ENCODE results near the gene RSRC1.
"Not testable (repeated sequence)": the region's sequence is repeated elsewhere in the genome, so short reads cannot be mapped to it uniquely, and the experiment has no call there.

RSRC1 gene

DNA sequence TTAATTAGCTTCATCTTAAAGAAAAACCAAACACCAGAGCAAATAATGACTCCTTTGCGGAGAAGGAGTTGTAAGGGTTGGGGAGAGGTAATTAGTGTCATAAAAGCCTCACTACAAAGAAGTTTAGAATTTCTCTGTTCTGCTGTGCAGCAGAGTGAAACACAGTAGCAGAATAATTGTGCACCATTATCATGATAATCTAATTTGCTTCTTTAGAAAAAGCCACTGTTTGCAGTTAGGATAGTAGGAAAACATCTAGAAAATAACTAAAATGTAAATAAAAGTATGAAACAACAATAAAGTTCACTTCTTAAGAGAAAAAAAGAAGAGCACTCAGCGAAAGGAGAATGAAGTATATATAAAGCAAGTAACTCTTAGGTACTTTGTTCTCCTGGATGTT lies 9.2 kb upstream of the RSRC1 start:
- in situ Hi-C loops (cut with MboI; ENCODE audit: low sequenced_read_pairs): no loop called here

DNA sequence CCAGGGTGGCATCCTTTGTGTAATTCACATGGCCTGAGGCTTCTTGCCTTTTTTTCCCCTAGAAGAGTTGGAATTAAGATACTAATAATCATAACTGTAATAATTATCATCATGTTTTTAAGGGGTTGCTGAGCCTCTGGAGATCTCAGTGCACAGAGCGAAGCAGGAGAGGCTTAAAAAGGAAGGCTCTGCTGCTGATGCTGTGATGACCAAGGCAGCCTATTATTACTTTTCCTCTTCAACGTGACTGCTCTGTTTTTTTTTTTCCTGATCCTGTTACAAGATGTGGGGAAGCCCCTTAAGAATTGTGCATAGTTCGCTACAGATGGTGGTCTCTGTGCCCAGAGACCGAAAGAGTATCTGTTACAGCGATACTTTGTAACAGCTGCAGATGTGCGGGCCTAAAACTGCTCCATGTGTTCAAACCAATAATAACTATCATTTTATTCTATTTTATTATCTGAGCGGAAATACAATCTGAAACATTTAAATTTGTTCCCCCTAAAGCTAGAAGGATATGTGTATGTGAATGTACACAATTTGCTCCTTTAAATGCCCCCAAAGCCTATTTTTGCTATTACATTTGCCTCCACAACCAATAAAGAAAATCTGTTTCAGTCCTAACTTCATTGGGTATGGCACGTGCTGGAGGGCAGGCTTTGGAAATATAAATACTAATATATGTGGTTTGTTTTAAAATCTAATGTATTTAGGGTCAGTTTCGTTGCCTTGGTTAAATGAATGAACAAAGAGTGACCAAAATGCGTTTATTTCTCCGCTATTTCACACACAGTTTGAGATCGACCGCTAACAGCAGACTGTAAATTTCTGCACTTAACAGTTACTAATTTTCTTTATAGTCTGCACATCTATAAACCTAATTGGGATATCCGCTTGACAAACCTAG lies 8.3 kb upstream of the RSRC1 start:
- in situ Hi-C loops (cut with MboI; ENCODE audit: low sequenced_read_pairs): no loop called here

DNA sequence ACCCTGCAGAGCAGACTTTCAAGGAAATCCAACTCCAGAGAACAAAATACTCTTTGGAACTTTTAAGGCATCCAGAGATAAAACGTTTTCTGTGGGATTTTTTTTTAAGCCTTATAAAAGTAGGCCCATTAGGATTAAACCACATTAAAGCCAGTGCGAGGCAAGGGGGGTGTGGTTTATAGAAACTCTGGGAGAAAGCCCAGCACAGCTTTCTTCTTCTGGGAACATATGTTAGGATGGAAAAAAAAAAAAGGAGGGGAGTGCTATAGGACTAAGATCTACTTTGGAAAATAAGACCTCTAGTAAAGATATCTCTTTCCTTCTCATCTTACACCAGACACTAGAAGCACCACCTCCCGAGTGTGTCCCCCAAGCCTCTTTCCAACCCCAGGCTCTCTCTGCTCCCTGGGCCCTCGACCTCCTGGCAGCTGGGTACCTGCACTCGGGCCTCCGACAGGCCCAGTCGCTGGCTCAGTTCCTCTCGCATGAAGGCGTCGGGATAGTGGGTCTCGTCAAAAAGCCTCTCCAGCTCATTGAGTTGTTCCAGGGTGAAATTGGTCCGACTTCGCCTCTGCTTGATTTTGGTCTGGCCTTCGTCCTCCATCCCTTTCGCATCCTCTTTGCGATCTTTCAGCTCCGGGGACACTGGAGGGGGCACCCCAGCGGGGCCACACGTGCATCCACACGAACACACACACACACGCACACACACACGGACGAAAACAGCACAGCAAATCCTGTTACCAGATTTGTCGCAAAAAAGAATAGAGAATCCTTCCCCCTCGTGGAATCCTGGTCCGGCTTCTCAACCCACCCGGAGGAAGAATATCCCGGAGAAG lies 7.4 kb upstream of the RSRC1 start:
- in situ Hi-C loops (cut with MboI; ENCODE audit: low sequenced_read_pairs): no loop called here

DNA sequence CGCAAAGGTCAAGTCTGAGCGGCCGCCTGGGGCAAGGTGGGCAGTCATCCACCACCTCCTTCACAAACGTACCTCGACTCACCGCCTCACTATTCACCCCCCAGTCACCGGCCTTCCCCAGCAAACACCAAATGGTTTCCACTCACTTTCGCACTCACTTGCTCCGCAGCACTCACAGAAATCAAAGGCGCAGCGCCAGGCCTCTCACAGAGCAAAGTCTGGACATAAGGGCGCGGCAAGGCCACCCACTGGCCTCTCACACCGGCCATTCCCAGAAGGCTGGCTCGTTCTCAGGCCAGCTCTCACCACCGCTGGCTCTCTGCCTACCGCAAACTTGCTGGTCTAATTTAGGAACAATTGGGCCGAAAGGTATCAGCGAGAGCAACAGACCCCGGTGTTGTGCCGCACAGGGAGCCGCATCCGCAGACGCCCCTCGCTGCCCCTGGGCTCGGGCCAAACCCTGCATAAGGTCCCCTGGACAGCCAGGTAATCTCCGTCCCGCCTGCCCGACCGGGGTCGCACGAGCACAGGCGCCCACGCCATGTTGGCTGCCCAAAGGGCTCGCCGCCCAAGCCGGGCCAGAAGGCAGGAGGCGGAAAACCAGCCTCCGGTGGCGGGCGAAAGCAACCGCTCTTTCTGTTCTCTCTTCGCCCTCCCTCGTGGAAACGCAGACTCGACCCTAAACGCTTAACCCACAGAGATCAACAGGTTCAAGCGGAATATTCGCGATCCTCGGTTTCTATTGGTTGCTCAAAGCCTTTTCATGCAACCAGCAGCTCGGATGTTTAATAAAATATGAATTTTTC lies 6.6 kb upstream of the RSRC1 start:
- in situ Hi-C loops (cut with MboI; ENCODE audit: low sequenced_read_pairs): no loop called here

DNA sequence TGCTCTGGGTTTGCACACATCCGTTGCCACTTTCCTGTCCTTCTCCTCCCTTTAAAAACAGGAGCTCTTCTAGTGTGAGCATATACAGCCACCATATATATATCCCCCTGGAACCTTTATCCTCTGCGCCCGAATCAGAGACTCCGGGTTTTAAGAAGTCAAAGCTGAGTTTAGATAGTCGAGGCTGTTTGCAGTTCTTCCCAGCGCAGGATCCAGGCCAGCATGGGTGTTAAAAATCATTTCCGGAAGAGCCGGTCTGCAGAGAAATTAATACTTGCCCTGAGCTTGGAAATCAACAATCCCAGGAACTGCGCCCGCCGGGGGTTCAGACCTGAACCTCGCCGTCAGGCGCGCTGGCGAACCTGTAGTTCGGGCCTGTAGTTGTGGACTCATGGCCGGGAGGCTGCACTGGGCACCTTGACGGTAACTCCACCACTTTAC lies 6.0 kb upstream of the RSRC1 start:
- in situ Hi-C loops (cut with MboI; ENCODE audit: low sequenced_read_pairs): no loop called here

DNA sequence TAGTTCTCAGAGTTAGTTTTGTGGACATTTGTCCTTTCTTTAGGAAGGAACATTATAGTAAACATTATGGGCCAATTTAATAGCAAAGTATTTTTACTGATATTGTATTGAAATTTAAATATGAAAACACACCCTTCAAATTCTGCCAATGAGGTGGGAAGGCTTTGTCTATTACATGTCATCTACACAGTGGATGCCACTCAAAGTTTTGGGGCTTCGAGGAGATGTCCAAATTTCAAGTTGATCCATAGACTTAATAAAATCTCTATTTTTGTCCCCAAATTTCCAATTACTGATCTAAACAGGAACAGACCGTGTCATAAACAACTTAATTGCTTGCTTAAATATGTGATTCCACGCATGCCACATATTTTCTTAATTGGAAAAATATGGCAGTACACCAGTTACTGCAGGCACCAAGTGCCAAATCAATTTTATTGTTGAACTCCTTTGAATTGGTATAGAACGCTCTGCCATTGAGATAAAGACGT lies 5.4 kb upstream of the RSRC1 start:
- in situ Hi-C loops (cut with MboI; ENCODE audit: low sequenced_read_pairs): no loop called here

DNA sequence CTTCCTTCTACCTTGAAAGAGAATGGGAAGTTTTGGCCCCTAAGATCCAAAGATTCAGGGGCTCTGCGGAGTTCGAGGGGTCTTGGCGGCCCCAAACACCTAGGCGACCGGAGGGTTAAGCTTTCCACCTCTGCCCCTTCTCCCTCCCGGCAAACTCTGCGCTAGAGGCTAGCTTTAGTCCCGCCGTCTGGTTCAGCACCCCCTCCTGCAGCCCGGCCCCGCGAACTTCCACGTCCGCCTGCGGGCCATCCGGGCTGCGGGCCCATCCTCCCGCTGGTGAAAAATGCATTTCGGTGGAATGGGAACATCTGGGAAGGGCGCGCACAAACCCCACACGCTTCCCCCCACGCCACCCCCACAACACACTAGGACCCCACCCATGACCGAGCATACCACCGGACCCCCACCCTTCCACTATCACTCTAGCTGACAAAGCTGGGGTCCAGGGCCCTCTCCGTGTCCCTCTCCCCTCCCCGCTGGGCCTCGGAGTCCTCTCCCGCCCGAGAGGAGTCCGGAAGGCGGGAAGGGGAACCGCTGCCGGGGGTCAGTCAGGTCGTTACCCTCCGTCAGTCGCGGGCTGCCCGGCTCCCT lies 4.7 kb upstream of the RSRC1 start:
- in situ Hi-C loops (cut with MboI; ENCODE audit: low sequenced_read_pairs): no loop called here

DNA sequence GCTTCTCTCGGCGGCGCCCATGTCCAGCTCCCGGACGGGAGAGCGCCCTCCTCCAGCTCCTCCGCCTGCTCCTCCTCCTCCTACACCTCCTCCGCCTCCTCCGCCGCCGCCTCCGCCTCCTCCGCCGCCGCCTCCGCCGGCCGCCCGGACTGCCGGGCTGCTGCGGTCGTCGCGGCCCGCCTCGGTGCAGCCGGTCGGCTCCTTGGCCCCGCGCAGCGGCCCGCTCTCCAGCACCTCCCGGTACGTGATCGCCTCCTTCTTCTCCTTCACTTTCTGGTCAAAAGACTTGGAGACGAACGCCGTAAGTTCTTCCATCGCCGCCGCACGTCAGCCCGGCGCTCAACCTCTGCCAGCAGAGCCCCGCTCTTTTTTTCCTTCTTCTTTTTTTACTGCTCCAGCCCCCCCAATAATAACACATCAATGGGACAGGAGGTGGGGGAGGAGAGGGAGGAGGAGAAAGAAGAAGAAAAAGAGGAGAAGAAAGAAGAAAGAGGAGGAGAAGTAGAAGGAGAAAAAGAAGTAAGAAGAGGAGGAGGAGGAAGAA lies 4.1 kb upstream of the RSRC1 start:
- in situ Hi-C loops (cut with MboI; ENCODE audit: low sequenced_read_pairs): no loop called here

DNA sequence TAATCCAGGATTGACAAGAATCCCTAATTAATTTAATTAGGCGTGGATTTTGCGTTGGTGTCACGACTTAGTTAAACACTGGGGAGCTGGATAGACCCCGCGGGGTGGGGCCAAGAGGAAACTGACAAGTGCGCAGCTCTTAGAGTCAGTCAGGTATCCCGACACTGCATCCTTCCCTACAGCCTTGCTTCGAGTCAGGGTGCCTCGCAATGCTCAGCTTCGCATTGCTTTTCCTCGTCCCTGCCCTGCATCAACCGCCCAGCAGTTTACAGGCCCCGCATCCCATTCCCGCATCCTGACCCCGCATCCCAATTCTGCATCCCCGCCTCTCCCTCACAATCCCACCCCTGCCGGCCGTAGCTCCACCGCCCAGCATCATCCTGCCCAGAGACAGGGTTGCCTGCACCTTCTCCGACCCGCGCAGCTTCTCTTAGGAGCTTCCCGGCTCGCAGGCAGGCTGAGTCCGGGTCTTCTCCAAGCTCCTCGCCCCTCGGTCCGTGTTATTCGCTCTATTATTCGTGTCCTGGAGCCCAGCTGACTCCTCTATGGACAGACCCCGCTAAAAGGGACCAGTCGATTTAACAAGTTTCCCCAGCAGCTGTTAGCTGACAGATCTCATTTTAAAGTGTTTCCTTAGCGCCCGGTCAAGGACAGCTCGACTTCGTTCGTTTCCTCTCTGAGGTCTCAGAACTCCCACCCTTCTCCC lies 3.0 kb upstream of the RSRC1 start:
- in situ Hi-C loops (cut with MboI; ENCODE audit: low sequenced_read_pairs): no loop called here

DNA sequence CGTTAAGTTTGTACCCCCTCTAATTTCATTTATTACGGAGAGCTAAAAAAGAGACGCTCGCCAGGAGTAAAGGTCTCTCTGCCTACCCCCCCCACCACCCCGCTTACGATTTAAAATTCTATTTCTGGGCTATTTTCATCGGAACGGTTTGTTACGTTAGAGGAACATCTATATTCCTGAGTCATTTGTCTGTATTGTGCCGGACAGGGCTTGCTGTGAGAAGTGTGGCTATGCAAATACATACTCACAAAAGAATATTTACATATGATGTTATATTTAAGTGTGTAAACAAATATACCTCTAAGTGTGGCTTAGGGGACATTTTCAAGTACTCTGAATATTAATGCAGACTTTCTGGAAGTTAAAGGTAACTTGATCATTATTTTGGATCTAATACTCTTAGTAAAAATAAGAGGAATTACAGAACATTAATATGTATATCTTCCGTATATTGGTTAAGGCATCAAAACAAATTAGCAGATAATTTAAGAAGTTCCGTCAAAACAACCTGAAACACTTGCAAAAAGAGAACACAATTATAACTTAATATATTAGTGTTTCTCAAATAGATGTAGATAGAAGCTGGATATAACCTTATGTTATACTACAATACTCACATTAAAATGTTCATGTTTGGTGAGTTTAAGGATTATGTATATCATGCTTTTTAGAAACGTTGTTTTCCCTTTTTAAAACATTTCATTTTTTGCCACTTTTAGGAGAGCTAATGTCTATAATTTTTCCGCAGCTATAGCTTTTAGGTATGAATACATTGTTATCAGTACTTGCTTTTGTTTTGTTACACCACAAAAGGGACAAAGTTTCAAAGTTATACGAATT lies 2.1 kb upstream of the RSRC1 start:
- in situ Hi-C loops (cut with MboI; ENCODE audit: low sequenced_read_pairs): no loop called here

DNA sequence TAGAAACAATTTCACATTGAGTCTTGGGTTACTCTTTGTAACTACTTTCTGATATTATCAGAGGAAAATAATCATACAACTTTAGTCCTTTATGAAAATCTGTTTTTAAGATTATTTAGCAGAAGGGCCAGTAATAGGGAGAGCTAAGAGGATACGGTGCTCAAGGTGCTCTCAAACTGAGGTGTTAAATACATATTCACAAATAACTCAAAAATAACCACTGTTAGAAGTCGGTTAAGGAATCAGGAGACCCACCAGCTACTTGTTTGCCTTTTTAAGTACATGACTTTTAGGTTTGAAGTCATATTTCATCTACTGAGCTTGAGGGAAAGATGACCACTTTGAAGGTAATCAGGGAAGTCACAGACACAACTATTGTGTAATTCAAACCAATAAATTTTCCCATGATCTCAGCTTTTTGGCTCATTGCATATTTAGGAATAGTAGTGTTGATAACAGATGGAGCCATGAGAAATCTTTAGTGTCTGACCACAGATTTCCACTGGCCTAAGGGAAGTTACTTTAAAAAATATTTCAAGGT lies 1.4 kb upstream of the RSRC1 start:
- in situ Hi-C loops (cut with MboI; ENCODE audit: low sequenced_read_pairs): no loop called here

DNA sequence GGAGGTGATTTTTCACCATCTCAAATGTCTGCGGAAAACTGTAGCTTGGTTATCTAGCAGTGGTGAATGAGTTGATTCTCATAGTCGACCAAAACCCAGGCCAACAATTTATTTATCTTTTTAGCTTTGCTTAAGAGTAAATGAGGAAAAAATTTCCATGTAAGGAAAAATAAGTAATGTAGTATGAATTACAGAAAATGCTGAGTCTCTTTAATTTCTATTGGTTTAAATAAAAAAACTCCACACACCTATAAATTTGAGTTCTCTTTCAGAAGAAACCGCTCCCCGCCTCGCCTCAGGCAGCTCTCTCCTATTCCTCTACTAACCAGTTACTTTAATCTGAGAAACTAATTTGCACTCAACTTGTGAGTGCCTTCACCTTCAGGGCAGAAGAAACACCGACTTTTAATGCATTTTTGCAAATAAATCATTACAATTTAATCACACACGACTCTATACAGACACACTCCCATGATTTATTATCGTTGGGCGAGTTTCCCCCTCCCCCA lies 540 bp upstream of the RSRC1 start:
- in situ Hi-C loops (cut with MboI; ENCODE audit: low sequenced_read_pairs): no loop called here

DNA sequence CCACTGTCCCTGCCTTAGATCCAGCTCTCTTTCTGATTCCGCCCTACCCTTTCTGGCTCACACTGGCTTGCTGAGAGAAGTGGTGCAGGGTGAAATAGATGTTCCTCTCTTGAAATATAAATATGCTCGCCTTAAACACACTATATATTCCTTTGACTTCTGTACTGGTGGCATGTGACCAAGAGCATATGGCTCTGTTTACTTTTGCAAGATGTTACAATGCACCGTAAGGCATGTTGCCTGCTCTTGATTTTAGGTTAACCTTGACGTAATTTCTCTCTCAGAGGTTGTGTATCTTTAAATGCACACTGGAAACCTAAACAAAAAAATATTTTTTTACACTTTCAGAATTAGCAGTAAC lies 749 bp downstream of the RSRC1 start:
- in situ Hi-C loops (cut with MboI; ENCODE audit: low sequenced_read_pairs): no loop called here

DNA sequence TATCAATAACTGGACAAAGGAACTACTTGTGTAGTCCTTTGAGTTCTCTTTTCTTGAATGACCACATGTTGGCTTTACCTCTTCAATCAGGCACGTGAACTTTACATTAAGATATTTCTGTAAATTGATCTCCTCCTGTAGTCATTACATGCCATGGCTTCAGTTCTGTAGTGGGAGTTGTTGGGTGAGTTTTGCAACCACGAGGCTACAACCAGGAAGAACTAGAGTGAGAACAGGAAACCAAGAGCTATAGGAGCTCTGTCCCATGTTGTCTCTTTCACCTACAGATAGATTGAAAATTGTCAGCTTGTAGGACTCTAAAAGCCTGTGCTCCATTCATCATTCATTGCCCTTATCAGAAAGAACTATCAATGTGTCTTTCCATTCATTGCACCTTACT lies 2.0 kb downstream of the RSRC1 start:
- in situ Hi-C loops (cut with MboI; ENCODE audit: low sequenced_read_pairs): no loop called here

DNA sequence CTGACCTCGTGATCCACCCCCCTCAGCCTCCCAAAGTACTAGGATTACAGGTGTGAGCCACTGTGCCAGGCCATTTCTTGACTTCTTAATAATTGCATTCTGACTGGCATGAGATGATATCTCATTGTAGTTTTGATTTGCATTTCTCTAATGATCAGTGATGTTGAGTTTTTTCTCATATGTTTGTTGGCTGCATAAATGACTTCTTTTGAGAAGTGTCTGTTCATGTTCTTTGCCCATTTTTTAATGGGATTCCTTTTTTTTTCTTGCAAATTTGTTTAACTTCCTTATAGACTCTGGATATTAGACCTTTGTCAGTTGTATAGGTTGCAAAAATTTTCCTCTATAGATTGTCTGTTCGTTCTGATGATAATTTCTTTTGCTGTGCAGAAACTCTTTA lies 3.7 kb downstream of the RSRC1 start:
- in situ Hi-C loops (cut with MboI; ENCODE audit: low sequenced_read_pairs): not testable (repeated sequence)

DNA sequence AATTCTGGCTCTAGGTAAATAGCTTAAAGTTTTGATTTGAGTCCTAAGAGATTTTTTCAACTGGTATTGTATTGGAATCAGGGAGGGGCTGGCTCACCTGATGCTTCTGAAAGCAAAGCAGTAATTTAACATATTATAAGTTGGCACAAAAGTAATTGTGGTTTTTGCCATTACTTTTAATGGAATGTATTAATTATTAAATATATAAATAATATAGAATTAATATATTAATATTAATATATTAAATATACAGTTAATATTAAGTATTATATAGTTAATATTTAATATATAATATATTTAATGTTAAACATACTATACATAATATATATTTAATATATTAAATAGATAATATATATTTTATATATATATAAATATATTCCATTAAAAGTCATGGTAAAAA lies 10.4 kb downstream of the RSRC1 start:
- in situ Hi-C loops (cut with MboI; ENCODE audit: low sequenced_read_pairs): no loop called here

DNA sequence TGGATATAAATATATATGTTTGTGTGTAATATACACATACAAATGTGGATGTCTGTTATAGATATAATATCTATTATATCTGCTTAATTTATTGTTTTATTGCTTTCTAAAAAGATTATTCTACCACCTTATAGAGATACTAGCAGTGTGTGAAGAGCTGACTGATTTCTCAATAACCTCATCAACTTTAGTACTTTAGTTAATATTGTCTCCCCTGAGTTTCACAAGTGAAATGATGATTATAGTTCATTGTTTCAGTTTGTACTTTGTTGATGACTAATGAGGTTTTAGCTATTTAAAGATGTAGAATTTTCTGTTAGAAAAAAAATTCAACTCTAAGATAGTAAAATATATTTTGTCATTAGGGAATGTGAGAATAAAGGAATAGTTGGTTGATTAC lies 11.4 kb downstream of the RSRC1 start:
- in situ Hi-C loops (cut with MboI; ENCODE audit: low sequenced_read_pairs): no loop called here

DNA sequence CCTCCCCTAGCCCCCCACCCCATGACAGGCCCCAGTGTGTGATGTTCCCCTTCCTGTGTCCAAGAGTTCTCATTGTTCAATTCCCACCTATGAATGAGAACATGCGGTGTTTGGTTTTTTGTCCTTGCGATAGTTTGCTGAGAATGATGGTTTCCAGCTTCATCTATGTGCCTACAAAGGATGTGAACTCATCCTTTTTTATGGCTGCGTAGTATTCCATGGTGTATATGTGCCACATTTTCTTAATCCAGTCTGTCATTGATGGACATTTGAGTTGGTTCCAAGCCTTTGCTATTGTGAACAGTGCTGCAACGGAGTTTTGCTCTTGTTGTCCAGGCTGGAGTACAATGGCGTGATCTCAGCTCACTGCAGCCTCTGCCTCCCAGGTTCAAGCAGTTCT lies 12.8 kb downstream of the RSRC1 start:
- in situ Hi-C loops (cut with MboI; ENCODE audit: low sequenced_read_pairs): not testable (repeated sequence)
